Breast epithelium (tissue), 3 donors: ENCODE measurements around the gene AFAP1L1.
"Not testable (repeated sequence)": the region's sequence is repeated elsewhere in the genome, so short reads cannot be mapped to it uniquely, and the experiment has no call there.

Source experiments
- CTCF ChIP-seq, 3 donors: fragments of 450-650 bp; IDR thresholded peaks; one replicate each; pipeline ENCODE4 v1.5.1; 2016 to 2017; ENCODE audit warnings: antibody characterized with exemption in 3 of 3, mild to moderate bottlenecking in 3 of 3, moderate library complexity in 3 of 3
- POLR2A ChIP-seq: fragments of 450-650 bp; IDR thresholded peaks from one replicate; pipeline ENCODE4 v1.6.1; 2016; ENCODE audit warnings: antibody characterized with exemption, mild to moderate bottlenecking, moderate library complexity
- POLR2AphosphoS5 ChIP-seq, 3 donors: sonication (generic); formaldehyde crosslinking; IDR thresholded peaks; one replicate each; pipeline ENCODE4 v1.6.1; 2017; ENCODE audit warnings: antibody characterized with exemption in 3 of 3

DNA sequence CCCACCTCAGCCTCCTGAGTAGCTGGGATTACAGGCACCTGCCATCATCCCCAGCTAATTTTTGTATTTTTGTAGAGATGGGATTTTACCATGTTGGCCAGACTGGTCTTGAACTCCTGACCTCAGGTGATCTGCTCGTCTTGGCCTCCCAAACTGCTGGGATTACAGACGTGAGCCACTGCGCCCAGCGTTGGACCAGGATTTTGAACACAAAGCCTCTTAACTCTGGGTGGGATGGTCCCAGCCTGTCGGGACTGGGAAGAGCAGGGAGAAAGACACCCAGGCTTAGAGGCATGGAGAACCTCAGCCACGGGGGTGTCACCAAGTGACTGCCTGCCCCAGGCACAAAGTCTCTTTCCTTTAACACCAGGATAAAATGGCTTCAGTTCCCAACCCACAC, 119.4 kb downstream of the AFAP1L1 start:
- TF ChIP-seq CTCF (IDR thresholded peaks at IDR 0.05); POLR2AphosphoS5 (IDR thresholded peaks at IDR 0.05); POLR2A: not testable (repeated sequence)
